ENCODE results near the gene SLFN12.

GRCh38 chr17:35390663-35391062 is 41.6 kb downstream of the SLFN12 start:
- TF ChIP-seq IRF2 (CRISPR knock-in tag; IDR thresholded peaks at IDR 0.05; ENCODE audit: borderline replicate concordance, low read depth): no peak
- no peak for TF ChIP-seq USF2 (CRISPR knock-in tag; IDR thresholded peaks at IDR 0.05)
- TF ChIP-seq CTCF (IDR thresholded peaks at IDR 0.05): no peak
- no peak for TF ChIP-seq TCF7 (CRISPR knock-in tag; IDR thresholded peaks at IDR 0.05; ENCODE audit: low read depth)
- no peak for TF ChIP-seq SP1 (CRISPR knock-in tag; conservative IDR thresholded peaks at IDR 0.05)
- TF ChIP-seq ZNF416 (CRISPR knock-in tag; IDR thresholded peaks at IDR 0.05): no peak
- TF ChIP-seq NFE2L1 (CRISPR knock-in tag; IDR thresholded peaks at IDR 0.05): no peak
